Hindlimb muscle (tissue), 1 donor: ENCODE measurements around the gene PUS7L. TPM values are rescaled to one million over a fixed set of nuclear protein-coding genes. Genes with fewer than 3 reads are reported as not detected.

Experiments used
- polyA plus RNA-seq: library from polyadenylated mRNA; unstranded; fragments of 120-200 nt; gene quantifications from one replicate; pipeline ENCODE4 v1.2.1, GENCODE V29; 2013; ENCODE audit not compliant: insufficient read length

PUS7L gene
- polyA plus RNA-seq, 1 donor, result 7.5 TPM

Other genes with a start within 250 kb of the PUS7L start
- gene ADAMTS20, start 206.6 kb downstream of the PUS7L start, polyA plus RNA-seq, result 0.72 TPM
- gene IRAK4, start 161 bp upstream of the PUS7L start, polyA plus RNA-seq, result 8.8 TPM
- gene TWF1, start 47.5 kb upstream of the PUS7L start, polyA plus RNA-seq, result 25.1 TPM
- gene TMEM117, start 77.3 kb upstream of the PUS7L start, polyA plus RNA-seq, result 8.5 TPM